HCT116 (cell line): ENCODE measurements around the gene PRDX3.

Experiments
- EZH2 ChIP-seq: fragments of 200-600 bp; sonication (generic); IDR thresholded peaks from 2 replicates; pipeline ENCODE4 v1.6.1; 2017; ENCODE audit warnings: antibody characterized with exemption, mixed run types
- POLR2A ChIP-seq: IDR thresholded peaks from 2 replicates; pipeline ENCODE4 v1.7.0; 2011; ENCODE audit warnings: borderline replicate concordance; ENCODE audit not compliant: insufficient read depth, insufficient read length; ENCODE audit errors: extremely low read depth
- POLR2AphosphoS5 ChIP-seq: IDR thresholded peaks from 2 replicates; pipeline ENCODE4 v1.6.1; 2011; ENCODE audit warnings: mild to moderate bottlenecking, low read depth, low read length, moderate library complexity
- YY1 ChIP-seq: IDR thresholded peaks from 2 replicates; pipeline ENCODE4 v1.6.1; 2011; ENCODE audit warnings: low read length, low read depth, moderate library complexity, mild to moderate bottlenecking; ENCODE audit not compliant: insufficient replicate concordance; ENCODE audit errors: extremely low read depth
- TF ChIP-seq, protein P1 (sequence below), 3 experiments: fragments of 200-600 bp in 1 of 3; sonication (generic) in 1 of 3; IDR thresholded peaks in 2 of 3; conservative IDR thresholded peaks in 1 of 3; 2 replicates each; pipeline ENCODE4 v1.5.1; 2012 to 2017; ENCODE audit warnings: low read depth in 2 of 3, low read length in 2 of 3, antibody characterized with exemption in 1 of 3, borderline replicate concordance in 1 of 3, control low read depth in 1 of 3, mild to moderate bottlenecking in 1 of 3, mixed read lengths in 1 of 3, mixed run types in 1 of 3, moderate library complexity in 1 of 3; ENCODE audit not compliant: insufficient read depth in 1 of 3
- TF ChIP-seq, protein P2 (sequence below): IDR thresholded peaks from 2 replicates; pipeline ENCODE4 v1.6.1; 2012; ENCODE audit warnings: low read depth

DNA sequence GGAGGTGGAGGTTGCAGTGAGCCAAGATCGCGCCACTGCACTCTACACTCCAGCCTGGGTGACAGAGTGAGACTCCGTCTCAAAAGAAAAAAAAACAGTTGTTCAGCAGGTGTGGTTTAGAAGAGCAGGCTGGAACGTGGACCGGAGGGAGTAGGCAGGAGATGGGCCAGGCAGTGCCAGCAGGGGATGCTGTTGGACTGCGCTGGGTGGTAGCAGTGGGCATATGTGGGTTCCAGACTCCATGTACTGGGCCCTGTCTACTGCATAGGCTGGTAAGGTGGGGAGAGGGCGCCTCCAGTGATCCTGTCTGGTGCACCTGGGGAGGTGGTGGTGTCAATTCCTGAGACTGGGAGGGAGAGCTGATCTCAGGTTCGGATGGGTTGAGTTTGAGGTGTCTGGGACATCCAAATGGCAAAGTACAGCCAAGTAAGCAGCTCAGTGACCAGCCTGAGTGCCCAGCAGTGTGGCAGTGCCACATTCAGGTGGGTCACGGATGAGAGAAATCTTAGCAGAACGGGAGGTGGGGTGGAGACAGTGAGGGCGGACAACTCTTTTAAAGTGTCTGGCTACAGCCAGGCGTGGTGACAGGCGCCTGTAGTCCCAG, 39.0 kb downstream of the PRDX3 start:
- TF ChIP-seq, protein P1, sequence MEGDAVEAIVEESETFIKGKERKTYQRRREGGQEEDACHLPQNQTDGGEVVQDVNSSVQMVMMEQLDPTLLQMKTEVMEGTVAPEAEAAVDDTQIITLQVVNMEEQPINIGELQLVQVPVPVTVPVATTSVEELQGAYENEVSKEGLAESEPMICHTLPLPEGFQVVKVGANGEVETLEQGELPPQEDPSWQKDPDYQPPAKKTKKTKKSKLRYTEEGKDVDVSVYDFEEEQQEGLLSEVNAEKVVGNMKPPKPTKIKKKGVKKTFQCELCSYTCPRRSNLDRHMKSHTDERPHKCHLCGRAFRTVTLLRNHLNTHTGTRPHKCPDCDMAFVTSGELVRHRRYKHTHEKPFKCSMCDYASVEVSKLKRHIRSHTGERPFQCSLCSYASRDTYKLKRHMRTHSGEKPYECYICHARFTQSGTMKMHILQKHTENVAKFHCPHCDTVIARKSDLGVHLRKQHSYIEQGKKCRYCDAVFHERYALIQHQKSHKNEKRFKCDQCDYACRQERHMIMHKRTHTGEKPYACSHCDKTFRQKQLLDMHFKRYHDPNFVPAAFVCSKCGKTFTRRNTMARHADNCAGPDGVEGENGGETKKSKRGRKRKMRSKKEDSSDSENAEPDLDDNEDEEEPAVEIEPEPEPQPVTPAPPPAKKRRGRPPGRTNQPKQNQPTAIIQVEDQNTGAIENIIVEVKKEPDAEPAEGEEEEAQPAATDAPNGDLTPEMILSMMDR (IDR thresholded peaks at IDR 0.05 in 2 of 3, conservative IDR thresholded peaks at IDR 0.05 in 1 of 3; ENCODE audit: borderline replicate concordance in 1 of 3, insufficient read depth in 1 of 3, low read depth in 2 of 3, low read length in 2 of 3) = peak; percentile 53 to 82 (median 68); a peak in 5 of 6 replicates
- TF ChIP-seq POLR2AphosphoS5 (no peak; the same call in 1 of the 2 replicates), YY1 (no peak), EZH2 (no peak), POLR2A (no peak)
- TF ChIP-seq, protein P2, sequence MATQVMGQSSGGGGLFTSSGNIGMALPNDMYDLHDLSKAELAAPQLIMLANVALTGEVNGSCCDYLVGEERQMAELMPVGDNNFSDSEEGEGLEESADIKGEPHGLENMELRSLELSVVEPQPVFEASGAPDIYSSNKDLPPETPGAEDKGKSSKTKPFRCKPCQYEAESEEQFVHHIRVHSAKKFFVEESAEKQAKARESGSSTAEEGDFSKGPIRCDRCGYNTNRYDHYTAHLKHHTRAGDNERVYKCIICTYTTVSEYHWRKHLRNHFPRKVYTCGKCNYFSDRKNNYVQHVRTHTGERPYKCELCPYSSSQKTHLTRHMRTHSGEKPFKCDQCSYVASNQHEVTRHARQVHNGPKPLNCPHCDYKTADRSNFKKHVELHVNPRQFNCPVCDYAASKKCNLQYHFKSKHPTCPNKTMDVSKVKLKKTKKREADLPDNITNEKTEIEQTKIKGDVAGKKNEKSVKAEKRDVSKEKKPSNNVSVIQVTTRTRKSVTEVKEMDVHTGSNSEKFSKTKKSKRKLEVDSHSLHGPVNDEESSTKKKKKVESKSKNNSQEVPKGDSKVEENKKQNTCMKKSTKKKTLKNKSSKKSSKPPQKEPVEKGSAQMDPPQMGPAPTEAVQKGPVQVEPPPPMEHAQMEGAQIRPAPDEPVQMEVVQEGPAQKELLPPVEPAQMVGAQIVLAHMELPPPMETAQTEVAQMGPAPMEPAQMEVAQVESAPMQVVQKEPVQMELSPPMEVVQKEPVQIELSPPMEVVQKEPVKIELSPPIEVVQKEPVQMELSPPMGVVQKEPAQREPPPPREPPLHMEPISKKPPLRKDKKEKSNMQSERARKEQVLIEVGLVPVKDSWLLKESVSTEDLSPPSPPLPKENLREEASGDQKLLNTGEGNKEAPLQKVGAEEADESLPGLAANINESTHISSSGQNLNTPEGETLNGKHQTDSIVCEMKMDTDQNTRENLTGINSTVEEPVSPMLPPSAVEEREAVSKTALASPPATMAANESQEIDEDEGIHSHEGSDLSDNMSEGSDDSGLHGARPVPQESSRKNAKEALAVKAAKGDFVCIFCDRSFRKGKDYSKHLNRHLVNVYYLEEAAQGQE = no peak
